Activated CD8-positive, alpha-beta memory T cell treated with anti-CD3 and anti-CD28 coated beads, Interleukin-2, amount 10 ng/mL, durations not matched to agents 7 days and 5 days (primary cell): ENCODE measurements around the gene ASB13. TPM values are rescaled to one million over a fixed set of nuclear protein-coding genes. Genes with fewer than 3 reads are reported as not detected.

Source experiments
- ATAC-seq: fragments of 150-1000 bp; cut with Tn5 transposase; one replicate; pipeline ENCODE4 v1.10.0; 2021; ENCODE audit warnings: moderate library complexity
- CTCF ChIA-PET: fragments of 350-600 bp; sonication (Branson Sonifier 250); formaldehyde crosslinking; loops from one replicate; lab custom pipeline; 2021; ENCODE audit warnings: antibody characterized with exemption; lab: Charles Lee
- DNase-seq: peaks from one replicate; pipeline ENCODE4 v3.0.0-alpha.2; 2020
- H3K27ac Mint-ChIP-seq: one replicate; pipeline ENCODE4 v1.8.0; 2021; ENCODE audit warnings: mild to moderate bottlenecking, mixed read lengths
- H3K27me3 Mint-ChIP-seq: one replicate; pipeline ENCODE4 v1.8.0; 2021; ENCODE audit warnings: mixed read lengths
- H3K36me3 Mint-ChIP-seq: one replicate; pipeline ENCODE4 v1.8.0; 2021; ENCODE audit warnings: mild to moderate bottlenecking, mixed read lengths
- H3K4me1 Mint-ChIP-seq: one replicate; pipeline ENCODE4 v1.8.0; 2021; ENCODE audit warnings: mixed read lengths
- H3K4me3 Mint-ChIP-seq: one replicate; pipeline ENCODE4 v1.8.0; 2021; ENCODE audit warnings: mild to moderate bottlenecking, moderate library complexity, mixed read lengths
- H3K9me3 Mint-ChIP-seq: one replicate; pipeline ENCODE4 v1.8.0; 2022; ENCODE audit warnings: low read depth, mixed read lengths
- total RNA-seq, 2 experiments: library from RNA; stranded (reverse); gene quantifications; one replicate each; pipeline ENCODE4 v1.2.3, GENCODE V29; 2021

Gene ASB13
- total RNA-seq, 2 experiments from 2014 or later: 4.4 to 8.0 TPM

- DNase-seq (peak; percentile 12), ATAC-seq (no peak)
- peak overlapping the region; percentile 76 for H3K4me3 Mint-ChIP-seq
- peaks cover 2% of the 10 kb centered on the region for H3K36me3 Mint-ChIP-seq
- H3K4me1 Mint-ChIP-seq: peaks cover 14% of the 10 kb centered on the region
- H3K27ac Mint-ChIP-seq: no peak overlapping the region
- H3K27me3 Mint-ChIP-seq: peaks cover 28% of the 10 kb centered on the region
- no peaks in the 10 kb centered on the region for H3K9me3 Mint-ChIP-seq
- CTCF ChIA-PET: interaction anchor here (1.1 to 2.2 kb wide), 4 partner anchors 18 to 223 kb away, joined by 3 to 9 read pairs (median 4); no protein-coding TSS in a partner anchor
Observed at GRCh38 chr10:5665373-5666007, 905 bp downstream of the ASB13 start.

GRCh38 chr10:5663692-5664427, 2.5 kb downstream of the ASB13 start:
- Mint-ChIP-seq H3K27me3 (peaks cover 25% of the 10 kb centered on the region), H3K36me3 (peaks cover 2% of the 10 kb centered on the region), H3K4me3 (no peak overlapping the region), H3K27ac (no peak overlapping the region), H3K4me1 (peaks cover 30% of the 10 kb centered on the region), H3K9me3 (no peaks in the 10 kb centered on the region)
- ATAC-seq: no peak
- DNase-seq: peak; percentile 39
- CTCF ChIA-PET: interaction anchor here (1.1 to 2.2 kb wide), 2 partner anchors 18 to 34 kb away, joined by 3 to 9 read pairs; no protein-coding TSS in a partner anchor

DNA sequence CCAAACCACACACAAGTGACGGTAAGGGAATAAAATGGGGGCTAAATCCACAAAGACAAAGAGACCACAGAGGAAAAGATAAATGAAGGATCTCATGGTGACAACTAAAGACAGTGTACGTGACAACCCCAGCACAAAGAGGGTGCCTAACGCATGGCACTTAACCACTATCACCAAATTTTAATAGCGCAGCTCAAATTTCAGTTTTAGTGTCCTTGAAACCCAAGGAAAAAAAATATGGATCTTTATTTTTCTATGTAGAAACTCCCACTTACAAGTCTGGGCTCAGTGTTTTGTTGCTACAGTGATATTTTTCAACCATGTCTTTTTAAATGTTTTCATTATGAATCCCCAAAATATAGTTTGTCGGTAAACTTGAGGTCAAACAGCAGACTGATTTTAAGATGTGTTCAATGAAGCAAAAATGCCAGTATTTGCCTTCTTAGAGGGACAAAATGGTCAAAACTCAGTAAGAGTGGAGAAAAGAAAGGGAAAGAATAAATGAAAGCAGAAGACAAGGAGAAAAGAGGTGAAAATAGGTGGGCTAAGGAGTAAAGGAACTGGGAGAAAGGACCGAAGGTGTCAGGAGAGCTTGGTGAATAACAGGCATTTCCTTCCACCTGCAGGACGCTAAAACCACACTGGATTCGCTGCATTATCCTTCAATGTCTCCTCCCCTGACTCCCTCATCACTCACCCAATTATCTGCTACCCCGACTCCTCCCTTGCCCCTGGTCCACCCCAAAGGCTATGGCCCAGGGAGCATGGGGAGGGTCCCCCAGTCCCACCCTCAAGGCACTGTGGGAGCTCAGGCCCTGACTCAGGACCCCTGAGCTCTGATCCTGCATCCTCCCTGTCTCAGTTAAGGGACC, 3.5 kb downstream of the ASB13 start:
- ATAC-seq: no peak
- H3K9me3 Mint-ChIP-seq: no peaks in the 10 kb centered on the region
- no peak overlapping the region for H3K4me3 Mint-ChIP-seq
- peak; percentile 8 for DNase-seq
- peaks cover 2% of the 10 kb centered on the region for H3K36me3 Mint-ChIP-seq
- H3K27ac Mint-ChIP-seq: no peak overlapping the region
- peaks cover 18% of the 10 kb centered on the region for H3K27me3 Mint-ChIP-seq
- CTCF ChIA-PET: interaction anchor here (1.1 kb wide), 1 partner anchor 17 kb away, joined by 3 read pairs; no protein-coding TSS in a partner anchor
- H3K4me1 Mint-ChIP-seq: peaks cover 30% of the 10 kb centered on the region

GRCh38 chr10:5661043-5661442, 5.4 kb downstream of the ASB13 start:
- H3K4me1 Mint-ChIP-seq: peaks cover 34% of the 10 kb centered on the region
- H3K9me3 Mint-ChIP-seq: no peaks in the 10 kb centered on the region
- no peak overlapping the region for H3K4me3 Mint-ChIP-seq
- no peak for DNase-seq
- no peak overlapping the region for H3K27ac Mint-ChIP-seq
- CTCF ChIA-PET: interaction anchor here (1.6 kb wide), 1 partner anchor 31 kb away, joined by 6 read pairs; no protein-coding TSS in a partner anchor
- H3K27me3 Mint-ChIP-seq: peaks cover 8% of the 10 kb centered on the region
- no peaks in the 10 kb centered on the region for H3K36me3 Mint-ChIP-seq
- ATAC-seq: no peak

DNA sequence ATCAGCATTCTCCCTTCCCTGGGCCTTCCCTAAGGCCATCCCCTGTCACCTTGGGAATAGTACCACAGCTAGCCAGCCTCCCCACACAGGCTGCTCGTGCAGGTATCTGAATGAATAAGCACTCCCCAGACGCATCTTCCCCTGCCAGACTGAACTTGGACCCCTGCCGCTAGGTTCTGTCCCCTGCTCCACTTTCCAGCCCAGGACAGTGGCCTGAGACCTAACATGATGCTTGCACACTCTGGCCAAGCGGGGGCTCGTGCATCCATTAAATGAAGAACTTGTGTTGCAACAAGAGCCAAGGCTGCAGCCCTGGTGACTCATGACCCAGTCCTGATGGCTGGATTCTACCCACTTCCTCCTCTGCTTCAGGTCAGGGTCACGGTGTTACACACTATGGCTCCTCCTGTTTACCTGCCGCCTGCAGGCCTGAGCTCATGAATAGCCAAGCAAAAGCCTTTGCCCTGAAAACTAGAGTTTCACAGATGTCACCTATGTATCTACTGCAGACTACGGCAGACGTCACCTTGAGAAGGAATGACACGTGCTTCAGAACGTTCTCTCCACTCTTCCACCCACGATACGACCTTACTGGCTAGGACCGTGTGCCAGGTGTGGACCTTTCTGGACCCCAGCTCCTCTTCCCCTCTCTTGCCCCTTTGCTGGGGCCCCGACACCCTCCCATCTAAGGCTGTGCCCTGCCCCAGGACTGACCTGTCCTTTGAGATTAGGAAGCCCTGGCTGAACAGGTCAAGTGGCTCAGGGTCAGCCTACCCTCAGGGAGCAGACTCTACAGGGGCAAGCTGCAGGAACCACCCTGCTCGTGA, 6.5 kb downstream of the ASB13 start:
- Mint-ChIP-seq H3K4me1 (peaks cover 35% of the 10 kb centered on the region), H3K9me3 (no peaks in the 10 kb centered on the region), H3K27ac (peak overlapping the region; percentile 8), H3K27me3 (peaks cover 3% of the 10 kb centered on the region), H3K4me3 (no peak overlapping the region), H3K36me3 (no peaks in the 10 kb centered on the region)
- peak; percentile 68 for ATAC-seq
- CTCF ChIA-PET: interaction anchor here (1.6 kb wide), 1 partner anchor 30 kb away, joined by 6 read pairs; no protein-coding TSS in a partner anchor
- peak; percentile 63 for DNase-seq

GRCh38 chr10:5658871-5659618, 7.3 kb downstream of the ASB13 start:
- Mint-ChIP-seq H3K27ac (no peak overlapping the region), H3K27me3 (no peaks in the 10 kb centered on the region), H3K9me3 (no peaks in the 10 kb centered on the region), H3K4me3 (no peak overlapping the region), H3K36me3 (no peaks in the 10 kb centered on the region), H3K4me1 (peaks cover 40% of the 10 kb centered on the region)
- CTCF ChIA-PET: no interaction called here
- DNase-seq (no peak), ATAC-seq (no peak)

DNA sequence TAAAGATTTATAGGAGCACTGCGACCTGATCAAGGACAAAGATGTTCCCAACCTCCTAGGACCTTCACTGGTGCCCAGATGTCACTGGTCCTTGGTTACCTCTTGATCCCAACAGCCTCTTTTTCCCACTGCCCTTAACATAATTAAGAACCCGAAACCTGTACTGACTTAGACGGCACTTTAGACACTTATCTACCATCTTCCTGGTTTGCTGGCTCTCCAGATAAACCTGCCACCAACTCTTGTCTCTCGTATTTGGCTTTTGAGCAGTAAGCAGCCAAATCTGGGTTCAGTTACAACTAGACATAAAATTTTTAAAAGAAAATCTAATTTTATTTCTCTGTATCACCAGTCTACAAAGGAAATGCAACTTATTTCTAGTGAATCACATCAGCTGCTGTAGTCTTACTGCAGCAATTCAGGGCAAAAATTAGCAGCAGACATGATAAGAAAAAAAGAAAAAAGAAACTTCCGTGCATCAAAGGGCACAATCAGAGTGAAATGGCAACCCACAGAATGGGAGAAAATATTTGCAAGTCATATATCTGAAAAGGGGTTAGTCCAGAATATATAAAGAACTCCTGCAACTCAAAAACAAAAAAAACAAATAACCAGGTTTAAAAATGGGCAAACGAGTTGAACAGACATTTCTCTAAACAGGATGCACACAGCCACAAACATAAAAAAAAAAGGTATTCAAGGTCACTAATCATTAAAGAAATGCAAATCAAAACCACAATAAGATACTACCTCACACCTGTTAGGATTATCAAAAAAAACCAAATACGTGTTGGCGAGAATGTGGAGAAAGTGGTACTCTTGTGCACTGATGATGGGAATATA, 9.4 kb downstream of the ASB13 start:
- Mint-ChIP-seq H3K4me1 (peaks cover 40% of the 10 kb centered on the region), H3K9me3 (no peaks in the 10 kb centered on the region), H3K27ac (no peak overlapping the region), H3K36me3 (no peaks in the 10 kb centered on the region), H3K27me3 (no peaks in the 10 kb centered on the region), H3K4me3 (no peak overlapping the region)
- no peak for DNase-seq
- ATAC-seq: no peak
- CTCF ChIA-PET: interaction anchor here (0.6 to 1.1 kb wide), 3 partner anchors 28 to 223 kb away, joined by 3 read pairs; no protein-coding TSS in a partner anchor

GRCh38 chr10:5655121-5655520, 11.3 kb downstream of the ASB13 start:
- no peak overlapping the region for H3K4me3 Mint-ChIP-seq
- no peaks in the 10 kb centered on the region for H3K36me3 Mint-ChIP-seq
- no peaks in the 10 kb centered on the region for H3K27me3 Mint-ChIP-seq
- DNase-seq: no peak
- ATAC-seq: peak; percentile 24
- H3K4me1 Mint-ChIP-seq: peaks cover 33% of the 10 kb centered on the region
- CTCF ChIA-PET: interaction anchor here (1.0 kb wide), 1 partner anchor 25 kb away, joined by 3 read pairs; no protein-coding TSS in a partner anchor
- no peaks in the 10 kb centered on the region for H3K9me3 Mint-ChIP-seq
- no peak overlapping the region for H3K27ac Mint-ChIP-seq

DNA sequence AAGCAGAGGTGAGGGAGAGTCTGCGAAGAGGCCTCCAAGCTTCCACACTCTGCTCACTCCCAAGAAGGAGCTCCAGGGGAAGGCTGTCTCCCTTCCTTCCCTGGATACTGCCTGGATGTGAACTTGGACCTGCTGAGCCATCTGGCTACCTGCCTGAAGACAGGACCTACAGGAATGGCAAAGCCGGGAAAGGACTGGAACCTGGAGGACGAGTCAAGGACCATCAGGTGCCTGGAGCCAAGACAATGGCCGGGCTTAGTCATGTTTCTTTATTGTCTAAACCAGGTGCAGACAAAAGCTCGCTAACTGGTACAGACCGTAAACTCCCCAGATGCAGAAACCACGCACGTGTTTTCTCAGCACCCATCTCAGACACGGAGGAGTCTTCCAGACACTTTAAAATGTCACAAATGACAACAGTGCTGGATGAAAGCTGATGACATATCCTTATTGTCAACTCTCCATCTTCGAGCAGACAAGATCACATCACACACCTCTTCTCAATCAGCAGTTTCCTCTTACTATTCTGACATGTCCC, 12.1 kb downstream of the ASB13 start:
- DNase-seq (no peak), ATAC-seq (no peak)
- Mint-ChIP-seq H3K9me3 (no peaks in the 10 kb centered on the region), H3K4me1 (peaks cover 25% of the 10 kb centered on the region), H3K36me3 (no peaks in the 10 kb centered on the region), H3K27ac (no peak overlapping the region), H3K4me3 (no peak overlapping the region), H3K27me3 (no peaks in the 10 kb centered on the region)
- CTCF ChIA-PET: interaction anchor here (0.8 to 1.0 kb wide), 2 partner anchors 14 to 24 kb away, joined by 3 read pairs; no protein-coding TSS in a partner anchor

GRCh38 chr10:5652746-5653145, 13.6 kb downstream of the ASB13 start:
- Mint-ChIP-seq H3K4me3 (no peak overlapping the region), H3K36me3 (no peaks in the 10 kb centered on the region), H3K27me3 (no peaks in the 10 kb centered on the region), H3K4me1 (peaks cover 22% of the 10 kb centered on the region), H3K27ac (no peak overlapping the region), H3K9me3 (no peaks in the 10 kb centered on the region)
- CTCF ChIA-PET: no interaction called here
- DNase-seq: no peak
- no peak for ATAC-seq

DNA sequence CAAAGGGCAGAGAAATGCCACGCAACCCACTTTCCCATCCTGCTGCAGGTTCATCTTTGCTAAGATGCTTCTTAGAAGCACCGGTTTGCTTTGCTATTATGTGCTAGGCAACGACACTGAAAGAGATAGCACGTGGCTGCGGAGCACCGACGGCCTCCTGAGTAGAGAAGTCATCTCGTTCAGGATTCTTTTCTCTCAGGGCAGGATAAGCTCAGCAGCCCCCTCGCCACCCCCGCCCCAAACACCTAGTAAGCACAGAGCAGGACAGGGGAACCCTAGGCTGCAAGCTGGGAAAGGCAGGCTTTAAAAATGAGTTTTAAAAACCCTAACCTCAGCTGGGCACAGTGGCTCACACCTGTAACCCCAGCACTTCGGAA, 15.0 kb downstream of the ASB13 start:
- no peak overlapping the region for H3K4me3 Mint-ChIP-seq
- H3K27me3 Mint-ChIP-seq: no peaks in the 10 kb centered on the region
- H3K9me3 Mint-ChIP-seq: no peaks in the 10 kb centered on the region
- H3K36me3 Mint-ChIP-seq: no peaks in the 10 kb centered on the region
- no peak overlapping the region for H3K27ac Mint-ChIP-seq
- peaks cover 11% of the 10 kb centered on the region for H3K4me1 Mint-ChIP-seq
- CTCF ChIA-PET: interaction anchor here (0.6 kb wide), 1 partner anchor 30 kb away, joined by 3 read pairs; no protein-coding TSS in a partner anchor
- ATAC-seq (no peak), DNase-seq (no peak)
